PC-3 (cell line): Measurements from ENCODE around the gene GNB1. TPM values are rescaled to one million over a fixed set of nuclear protein-coding genes. Genes with fewer than 3 reads are reported as not detected.
A peak's percentile ranks its signal among the peaks of the same experiment; 100 is the strongest.

ENCODE experiments used
- ATAC-seq: fragments of 200-7000 bp; cut with Tn5 transposase; 2 replicates; pipeline ENCODE4 v1.9.1; 2020; ENCODE audit warnings: mild to moderate bottlenecking, moderate library complexity
- BruUV-seq: library from RNA; stranded (reverse); fragments of 400-500 nt; replicated peaks from 2 replicates; lab custom pipeline; 2021; lab: Mats Ljungman, UMichigan
- CTCF ChIA-PET: fragments of 300-600 bp; sonication (Branson Sonifier 250); formaldehyde crosslinking; loops from one replicate; lab custom pipeline; 2022; ENCODE audit warnings: antibody characterized with exemption; lab: Charles Lee
- POLR2A ChIA-PET: fragments of 300-600 bp; sonication (Branson Sonifier 250); formaldehyde crosslinking; loops from one replicate; lab custom pipeline; 2022; ENCODE audit warnings: antibody characterized with exemption; ENCODE audit not compliant: unreplicated experiment; lab: Charles Lee
- DNase-seq: peaks from one replicate; pipeline ENCODE4 v3.0.0-alpha.2; 2015
- H2AFZ ChIP-seq: fragments of 300-600 bp; sonication (generic); 2 replicates; pipeline ENCODE4 v1.6.0; 2016; ENCODE audit warnings: antibody characterized with exemption, low read length
- H3F3A ChIP-seq: fragments of 300-600 bp; sonication (generic); one replicate; pipeline ENCODE4 v1.6.0; 2017; ENCODE audit warnings: antibody characterized with exemption, low read length, control low read depth, mild to moderate bottlenecking; ENCODE audit not compliant: unreplicated experiment
- H3K27ac ChIP-seq: fragments of 300-600 bp; sonication (generic); 2 replicates; pipeline ENCODE4 v1.5.1; 2016; ENCODE audit warnings: mild to moderate bottlenecking, low read length
- H3K27me3 ChIP-seq: fragments of 300-600 bp; sonication (generic); 2 replicates; pipeline ENCODE4 v1.6.1; 2016; ENCODE audit warnings: low read length, mixed read lengths
- H3K36me3 ChIP-seq: fragments of 300-600 bp; sonication (generic); 2 replicates; pipeline ENCODE4 v1.6.1; 2016; ENCODE audit warnings: low read depth, mixed run types, low read length, mixed read lengths
- H3K4me1 ChIP-seq: fragments of 300-600 bp; sonication (generic); 2 replicates; pipeline ENCODE4 v1.5.1; 2016; ENCODE audit warnings: low read length; ENCODE audit not compliant: insufficient read depth
- H3K4me2 ChIP-seq: fragments of 300-600 bp; sonication (generic); 2 replicates; pipeline ENCODE4 v1.6.0; 2016; ENCODE audit warnings: low read length
- H3K4me3 ChIP-seq: fragments of 300-600 bp; sonication (generic); 2 replicates; pipeline ENCODE4 v1.5.1; 2016; ENCODE audit warnings: mild to moderate bottlenecking, low read length, mixed read lengths
- H3K79me2 ChIP-seq: fragments of 300-600 bp; sonication (generic); 2 replicates; pipeline ENCODE4 v1.6.1; 2017; ENCODE audit warnings: low read length, mixed read lengths
- H3K9ac ChIP-seq: fragments of 300-600 bp; sonication (generic); 2 replicates; pipeline ENCODE4 v1.6.0; 2016; ENCODE audit warnings: mild to moderate bottlenecking, low read length
- H3K9me2 ChIP-seq: fragments of 300-600 bp; sonication (generic); replicated peaks from 2 replicates; pipeline ENCODE4 v1.6.1; 2016; ENCODE audit warnings: mixed run types, low read length, mixed read lengths
- H3K9me3 ChIP-seq: fragments of 300-600 bp; sonication (generic); 2 replicates; pipeline ENCODE4 v1.6.1; 2016; ENCODE audit warnings: low read length, mixed read lengths
- H4K20me1 ChIP-seq: fragments of 300-600 bp; sonication (generic); 2 replicates; pipeline ENCODE4 v1.6.1; 2016; ENCODE audit warnings: low read length, mixed read lengths
- CTCF ChIP-seq: fragments of 300-600 bp; sonication (generic); conservative IDR thresholded peaks from 2 replicates; pipeline ENCODE4 v1.5.1; 2017; ENCODE audit warnings: antibody characterized with exemption, low read depth, mild to moderate bottlenecking, low read length
- EZH2 ChIP-seq: fragments of 300-600 bp; sonication (generic); IDR thresholded peaks from one replicate; pipeline ENCODE4 v1.6.1; 2017; ENCODE audit warnings: antibody characterized with exemption, mild to moderate bottlenecking, low read length; ENCODE audit not compliant: unreplicated experiment
- EZH2phosphoT487 ChIP-seq: fragments of 300-600 bp; sonication (generic); IDR thresholded peaks from 2 replicates; pipeline ENCODE4 v1.6.1; 2018; ENCODE audit warnings: mild to moderate bottlenecking, antibody characterized with exemption, low read length, borderline replicate concordance
- intact Hi-C: fragments of 100-400 bp; cut with micrococcal nuclease; formaldehyde crosslinking; loops from 2 replicates; pipeline ENCODE4 v1.9.0; 2023
- total RNA-seq: library from RNA; depleted of rRNA; stranded (reverse); fragments of >200 nt; gene quantifications from 2 replicates; pipeline ENCODE4 v1.2.3, GENCODE V29; 2014

GNB1 gene
- total RNA-seq, 1 experiment from 2014 or later = 125 TPM

- Histone ChIP-seq H3K9ac (no peak overlapping the region), H2AFZ (no peak overlapping the region), H3K4me1 (peaks cover 24% of the 10 kb centered on the region), H3K9me2 (no peaks in the 10 kb centered on the region), H3K9me3 (no peaks in the 10 kb centered on the region), H3F3A (no peaks in the 10 kb centered on the region), H3K79me2 (peaks cover 97% of the 10 kb centered on the region), H3K27ac (peak overlapping the region; percentile 59), H4K20me1 (peaks cover 65% of the 10 kb centered on the region), H3K36me3 (peaks cover 24% of the 10 kb centered on the region; the same call in 1 of the 2 replicates), H3K27me3 (no peaks in the 10 kb centered on the region), H3K4me3 (no peak overlapping the region), H3K4me2 (peak overlapping the region; percentile 35)
- CTCF ChIA-PET = interaction anchor here (1.4 kb wide), 1 partner anchor 52 kb away, joined by 5 read pairs; no protein-coding TSS in a partner anchor
- no TSS peak for BruUV-seq
- POLR2A ChIA-PET = no interaction called here
- ATAC-seq = peak; percentile 94
- intact Hi-C loops = loop anchor here (1.0 kb wide), 1 partner anchor 8 kb away; no protein-coding TSS in a partner anchor
- TF ChIP-seq EZH2phosphoT487 (no peak; the same call in 1 of the 2 replicates), EZH2 (no peak), CTCF (no peak)
- peak; percentile 80 for DNase-seq
Measured at GRCh38 chr1:1853593-1854257, 37.2 kb downstream of the GNB1 start.

- ChIA-PET POLR2A (no interaction called here), CTCF (interaction anchor here (1.4 kb wide), 1 partner anchor 53 kb away, joined by 5 read pairs; no protein-coding TSS in a partner anchor)
- TSS peak; percentile 2 for BruUV-seq
- H4K20me1 ChIP-seq = peaks cover 59% of the 10 kb centered on the region
- H3K27ac ChIP-seq = peak overlapping the region; percentile 59
- no peak overlapping the region for H3K9ac ChIP-seq
- H3K4me1 ChIP-seq = peaks cover 18% of the 10 kb centered on the region
- TF ChIP-seq CTCF (no peak), EZH2phosphoT487 (no peak), EZH2 (no peak)
- no peaks in the 10 kb centered on the region for H3K9me3 ChIP-seq
- H3K79me2 ChIP-seq = peaks cover 97% of the 10 kb centered on the region
- no peaks in the 10 kb centered on the region for H3F3A ChIP-seq
- peak overlapping the region; percentile 35 for H3K4me2 ChIP-seq
- peaks cover 22% of the 10 kb centered on the region for H3K36me3 ChIP-seq
- no peak for DNase-seq
- H3K4me3 ChIP-seq = no peak overlapping the region
- ATAC-seq = no peak
- intact Hi-C loops = loop anchor here (1.0 kb wide), 1 partner anchor 8 kb away; no protein-coding TSS in a partner anchor
- H2AFZ ChIP-seq = no peak overlapping the region
- no peaks in the 10 kb centered on the region for H3K27me3 ChIP-seq
- no peaks in the 10 kb centered on the region for H3K9me2 ChIP-seq
Measured at GRCh38 chr1:1852619-1853414, 38.1 kb downstream of the GNB1 start.
